ENCODE measurements around the gene EZR. TPM values are rescaled to one million over a fixed set of nuclear protein-coding genes. Genes with fewer than 3 reads are reported as not detected.
"Not testable (repeated sequence)": the region's sequence is repeated elsewhere in the genome, so short reads cannot be mapped to it uniquely, and the experiment has no call there.

Gene EZR
- total RNA-seq, 2 donors from 2014 or later = 187 to 207 TPM

DNA sequence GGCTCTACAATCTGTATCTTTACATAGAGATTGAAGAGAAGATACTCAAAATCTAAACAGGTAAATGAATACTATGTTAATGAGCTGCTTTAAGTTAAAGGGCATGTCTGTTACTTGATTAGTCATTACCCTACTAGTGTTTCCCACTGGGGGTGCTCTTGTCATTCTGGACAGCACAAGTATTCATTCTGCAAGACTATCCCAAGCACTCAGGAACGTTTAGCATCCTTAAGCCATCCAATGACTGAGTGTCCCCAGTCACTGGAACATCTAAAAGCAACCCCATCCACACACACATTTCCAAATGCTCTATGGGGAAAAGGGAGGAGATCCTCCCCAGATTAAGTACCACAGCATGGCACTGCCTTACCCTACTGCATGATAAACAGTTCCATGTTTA lies 25.7 kb downstream of the EZR start:
- H3K9me3 Mint-ChIP-seq = no peaks in the 10 kb centered on the region
- ATAC-seq = peak; percentile 63 to 86
- peak overlapping the region in 1 of 2 donors; percentile 22 for H3K27ac Mint-ChIP-seq
- no peak for DNase-seq (ENCODE audit: low spot score in 2 of 2)
- H3K36me3 Mint-ChIP-seq = peaks cover 0 to 38% of the 10 kb centered on the region in 2 donors

GRCh38 chr6:158792505-158792904 lies 26.7 kb downstream of the EZR start:
- DNase-seq (ENCODE audit: low spot score in 2 of 2); H3K9me3 Mint-ChIP-seq; ATAC-seq: not testable (repeated sequence)
- Mint-ChIP-seq H3K36me3 (peaks cover 1 to 44% of the 10 kb centered on the region in 2 donors), H3K27ac (peak overlapping the region in 1 of 2 donors; percentile 50)

DNA sequence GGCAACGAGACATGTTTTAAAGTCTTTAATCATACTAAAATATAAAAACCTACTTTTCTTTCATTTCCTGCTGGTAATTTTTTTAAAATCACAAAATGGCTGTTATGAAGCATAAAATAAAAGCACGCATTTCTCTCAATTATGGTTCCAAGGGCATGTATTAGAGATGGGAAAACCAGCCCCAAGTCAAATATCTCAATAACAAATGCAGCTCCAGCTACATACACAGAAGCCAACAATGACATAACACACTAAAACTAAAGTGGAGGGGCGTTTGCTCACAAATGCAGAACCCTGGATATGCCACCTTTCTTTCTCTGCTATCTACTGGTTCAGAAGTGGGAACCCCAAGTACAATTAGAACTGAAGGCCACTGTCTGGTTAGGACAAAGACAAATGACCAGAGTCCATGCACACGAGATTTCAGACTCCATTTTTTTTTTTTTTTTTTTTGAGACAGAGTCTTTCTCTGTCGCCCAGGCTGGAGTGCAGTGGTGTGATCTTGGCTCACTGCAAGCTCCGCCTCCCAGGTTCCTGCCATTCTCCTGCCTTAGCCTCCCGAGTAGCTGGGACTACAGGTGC lies 27.8 kb downstream of the EZR start:
- no peak for DNase-seq (ENCODE audit: low spot score in 2 of 2)
- no peak for ATAC-seq
- peak overlapping the region in 1 of 2 donors; percentile 49 for H3K27ac Mint-ChIP-seq
- peaks cover 5 to 48% of the 10 kb centered on the region in 2 donors for H3K36me3 Mint-ChIP-seq
- no peaks in the 10 kb centered on the region for H3K9me3 Mint-ChIP-seq

GRCh38 chr6:158789115-158789917 lies 29.9 kb downstream of the EZR start:
- Mint-ChIP-seq H3K27ac (peak overlapping the region; percentile 31 to 92), H3K9me3 (no peaks in the 10 kb centered on the region), H3K36me3 (peaks cover 17 to 39% of the 10 kb centered on the region in 2 donors)
- ATAC-seq (peak; percentile 61 to 66), DNase-seq (ENCODE audit: low spot score in 2 of 2) (no peak)

- Mint-ChIP-seq H3K9me3 (no peaks in the 10 kb centered on the region), H3K36me3 (peaks cover 26 to 52% of the 10 kb centered on the region in 2 donors), H3K27ac (peak overlapping the region in 1 of 2 donors; percentile 44)
- no peak for ATAC-seq
- no peak for DNase-seq (ENCODE audit: low spot score in 2 of 2)
These were observed 31.8 kb downstream of the EZR start for GRCh38 chr6:158787395-158787794.

- H3K27ac Mint-ChIP-seq = no peak overlapping the region
- no peak for ATAC-seq
- no peak for DNase-seq (ENCODE audit: low spot score in 2 of 2)
- no peaks in the 10 kb centered on the region for H3K9me3 Mint-ChIP-seq
- peaks cover 31 to 58% of the 10 kb centered on the region in 2 donors for H3K36me3 Mint-ChIP-seq
These were observed 32.4 kb downstream of the EZR start for GRCh38 chr6:158786645-158787304.

DNA sequence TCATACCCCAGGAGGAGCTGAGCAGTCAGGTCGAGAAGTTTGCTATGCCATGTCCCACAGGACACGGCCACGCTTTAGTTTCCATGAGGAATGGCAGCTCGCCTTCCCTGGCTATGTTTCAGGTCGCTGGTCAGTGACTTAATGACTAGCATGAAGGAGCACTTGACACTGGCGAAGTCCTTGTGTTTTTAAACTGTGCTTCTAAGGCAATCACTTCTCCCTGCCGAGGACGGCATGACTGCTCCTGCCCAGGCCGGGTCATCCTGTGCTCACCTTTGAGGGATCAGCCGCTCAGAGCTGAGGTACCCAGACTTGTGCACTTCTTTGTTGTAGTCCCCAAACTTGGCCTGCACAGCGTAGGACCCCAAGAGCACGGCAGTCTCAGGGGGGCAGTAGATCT lies 34.1 kb downstream of the EZR start:
- ATAC-seq = no peak
- Mint-ChIP-seq H3K36me3 (peaks cover 39 to 71% of the 10 kb centered on the region in 2 donors), H3K27ac (peak overlapping the region in 1 of 2 donors; percentile 40), H3K9me3 (no peaks in the 10 kb centered on the region)
- no peak for DNase-seq (ENCODE audit: low spot score in 2 of 2)

DNA sequence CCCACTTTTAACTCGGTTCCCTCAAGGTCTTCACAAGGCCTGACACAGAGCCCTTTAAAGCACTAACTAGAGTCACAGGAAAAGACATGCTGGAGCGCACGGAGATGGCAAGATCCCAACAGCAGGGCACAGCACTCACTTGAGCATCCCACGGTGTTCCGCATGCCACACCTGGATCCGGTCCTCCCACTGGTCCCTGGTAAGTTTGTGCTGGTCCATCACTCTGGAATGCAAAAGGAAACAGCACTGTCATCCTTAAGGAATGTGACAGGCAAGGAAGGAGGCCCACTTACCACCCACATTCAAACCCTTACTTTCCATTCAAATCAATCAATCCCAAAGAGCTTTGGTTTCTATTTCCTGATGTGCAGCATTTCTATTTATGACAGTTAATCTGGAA lies 34.7 kb downstream of the EZR start:
- Mint-ChIP-seq H3K36me3 (peaks cover 39 to 67% of the 10 kb centered on the region in 2 donors), H3K27ac (peak overlapping the region; percentile 29 to 40), H3K9me3 (no peaks in the 10 kb centered on the region)
- DNase-seq (ENCODE audit: low spot score in 2 of 2) (no peak), ATAC-seq (no peak)

- H3K36me3 Mint-ChIP-seq = peaks cover 42 to 66% of the 10 kb centered on the region in 2 donors
- DNase-seq (ENCODE audit: low spot score in 2 of 2) (no peak), ATAC-seq (no peak)
- H3K9me3 Mint-ChIP-seq = no peaks in the 10 kb centered on the region
- peak overlapping the region; percentile 40 to 41 for H3K27ac Mint-ChIP-seq
These were observed 35.3 kb downstream of the EZR start for GRCh38 chr6:158783851-158784250.

DNA sequence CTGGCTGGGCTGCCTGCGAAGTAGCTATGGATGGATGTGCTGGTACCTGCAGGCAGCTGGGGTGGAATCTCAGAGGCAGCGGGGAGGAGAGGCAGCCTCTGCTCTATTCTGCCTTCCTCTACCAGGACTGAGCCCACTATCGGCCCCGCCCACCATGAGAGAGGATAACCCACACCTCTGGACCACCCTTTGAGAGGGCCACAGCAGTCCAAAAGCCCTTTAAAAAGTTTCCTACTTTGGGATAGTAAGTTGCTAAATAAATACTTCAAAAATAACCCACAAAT lies 36.1 kb downstream of the EZR start:
- peak overlapping the region; percentile 17 to 48 for H3K27ac Mint-ChIP-seq
- H3K36me3 Mint-ChIP-seq = peaks cover 43 to 66% of the 10 kb centered on the region in 2 donors
- DNase-seq (ENCODE audit: low spot score in 2 of 2) (no peak), ATAC-seq (no peak)
- no peaks in the 10 kb centered on the region for H3K9me3 Mint-ChIP-seq

- peaks cover 43 to 65% of the 10 kb centered on the region in 2 donors for H3K36me3 Mint-ChIP-seq
- DNase-seq (ENCODE audit: low spot score in 2 of 2) (no peak), ATAC-seq (no peak)
- H3K27ac Mint-ChIP-seq = peak overlapping the region; percentile 48 to 52
- no peaks in the 10 kb centered on the region for H3K9me3 Mint-ChIP-seq
These were observed 36.6 kb downstream of the EZR start for GRCh38 chr6:158782432-158783166.

DNA sequence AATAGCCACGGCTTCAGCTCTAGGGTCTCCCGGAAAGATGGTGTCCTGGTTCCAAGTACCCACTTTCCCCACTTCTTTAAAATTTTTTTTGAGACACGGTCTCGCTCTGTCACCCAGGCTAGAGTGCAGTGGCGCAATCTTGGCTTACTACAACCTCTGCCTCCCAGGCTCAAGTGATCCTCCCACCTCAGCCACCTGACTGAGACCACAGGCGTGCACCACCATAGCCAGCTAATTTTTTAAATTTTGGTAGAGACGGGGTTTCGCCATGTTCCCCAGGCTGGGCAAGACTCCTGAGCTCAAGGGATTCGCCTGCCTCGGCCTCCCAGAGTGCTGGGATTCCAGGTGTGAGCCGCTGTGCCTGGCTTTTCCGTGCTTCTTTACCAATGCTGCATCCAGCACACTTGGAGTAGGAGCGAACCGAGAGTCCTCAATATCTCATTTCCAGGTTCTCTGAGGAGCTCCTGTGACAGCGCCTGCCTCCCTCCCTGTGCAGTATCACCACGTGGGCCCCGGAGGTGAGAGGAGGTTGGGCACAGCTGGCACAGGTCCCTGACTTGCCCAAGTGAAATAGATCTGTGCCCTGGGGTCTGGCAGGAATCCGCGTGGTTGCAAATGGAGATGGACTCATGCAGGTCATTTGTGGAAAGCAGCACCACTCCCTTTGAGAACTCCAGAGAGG lies 37.3 kb downstream of the EZR start:
- no peaks in the 10 kb centered on the region for H3K9me3 Mint-ChIP-seq
- ATAC-seq (no peak), DNase-seq (ENCODE audit: low spot score in 2 of 2) (no peak)
- H3K36me3 Mint-ChIP-seq = peaks cover 46 to 67% of the 10 kb centered on the region in 2 donors
- peak overlapping the region; percentile 30 to 52 for H3K27ac Mint-ChIP-seq

DNA sequence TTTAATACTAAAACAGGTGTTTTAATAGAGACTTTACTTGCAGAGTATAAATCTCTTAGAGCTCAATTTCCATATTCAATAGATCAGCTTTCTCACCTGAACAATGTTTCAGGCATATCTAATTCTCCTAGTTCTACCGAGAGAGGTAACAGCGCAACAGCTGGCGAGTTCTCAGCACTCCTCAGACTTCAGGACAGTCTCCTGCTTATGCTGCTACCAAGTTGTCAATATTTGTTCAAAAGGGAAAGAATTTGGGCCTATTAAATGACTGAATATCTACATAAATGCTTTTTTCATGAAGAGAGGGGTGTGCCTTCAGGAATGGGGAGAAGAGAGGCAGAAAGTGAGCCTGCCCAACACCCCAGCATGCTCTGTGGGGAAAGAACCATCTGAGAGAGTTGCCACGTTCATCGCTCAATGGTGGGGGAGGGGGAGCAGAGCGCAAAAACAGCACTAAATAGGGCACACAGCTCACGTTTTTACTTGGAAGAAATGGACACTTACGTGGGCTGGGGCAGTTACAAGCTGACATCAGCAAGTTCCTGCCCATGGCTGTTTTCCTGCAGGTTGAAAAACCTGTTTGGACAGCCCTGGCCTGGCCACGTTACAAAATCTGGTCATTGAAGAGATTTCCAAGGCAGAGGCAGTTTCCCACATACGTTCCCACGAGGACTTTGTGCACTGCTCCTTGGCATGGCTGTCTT lies 38.0 kb downstream of the EZR start:
- peak overlapping the region; percentile 29 to 44 for H3K27ac Mint-ChIP-seq
- peaks cover 50 to 65% of the 10 kb centered on the region in 2 donors for H3K36me3 Mint-ChIP-seq
- no peaks in the 10 kb centered on the region for H3K9me3 Mint-ChIP-seq
- no peak for ATAC-seq
- no peak for DNase-seq (ENCODE audit: low spot score in 2 of 2)

GRCh38 chr6:158780246-158780884 lies 38.8 kb downstream of the EZR start:
- H3K9me3 Mint-ChIP-seq = no peaks in the 10 kb centered on the region
- DNase-seq (ENCODE audit: low spot score in 2 of 2) = no peak
- ATAC-seq = no peak

DNA sequence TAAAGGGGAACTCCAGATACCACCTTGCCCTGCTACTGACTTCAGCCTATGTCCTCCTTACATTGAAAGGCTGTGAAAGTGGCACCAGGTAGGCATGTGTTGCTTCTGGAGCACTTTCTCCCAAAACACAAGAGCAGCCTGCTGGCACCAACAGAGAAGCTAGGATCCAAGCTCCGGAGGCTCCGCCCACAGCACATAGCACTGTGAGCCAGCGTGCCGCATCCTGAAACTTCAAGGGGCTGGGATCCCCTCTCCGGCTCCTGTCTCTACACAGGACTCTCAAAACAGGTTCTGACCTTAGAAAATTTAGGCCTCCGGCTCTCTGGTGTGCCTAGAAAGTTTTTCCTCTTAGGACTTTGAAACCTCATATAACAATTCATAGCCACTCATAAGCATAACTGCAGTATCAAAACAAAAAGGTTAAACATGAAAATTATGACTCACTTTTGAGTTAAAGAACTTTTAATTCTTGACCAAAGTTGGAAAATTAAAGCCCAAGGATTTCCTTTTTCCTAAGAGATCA lies 41.1 kb downstream of the EZR start:
- H3K36me3 Mint-ChIP-seq = peaks cover 29 to 48% of the 10 kb centered on the region in 2 donors
- H3K27ac Mint-ChIP-seq = peak overlapping the region; percentile 16 to 62
- no peaks in the 10 kb centered on the region for H3K9me3 Mint-ChIP-seq
- ATAC-seq (no peak), DNase-seq (ENCODE audit: low spot score in 2 of 2) (no peak)

More at GRCh38 chr6:158780246-158780884, 38.8 kb downstream of the EZR start:
- Mint-ChIP-seq H3K27ac (peak overlapping the region; percentile 44 to 59), H3K36me3 (peaks cover 48 to 65% of the 10 kb centered on the region in 2 donors)
